Caco-2 (cell line): Measurements from ENCODE around the gene DYNC2I2. TPM values are rescaled to one million over a fixed set of nuclear protein-coding genes. Genes with fewer than 3 reads are reported as not detected.
A peak's percentile ranks its signal among the peaks of the same experiment; 100 is the strongest.

Source experiments
- BruUV-seq: library from RNA; stranded (reverse); fragments of 400-500 nt; replicated peaks from 2 replicates; lab custom pipeline; 2021; lab: Mats Ljungman, UMichigan
- CTCF ChIA-PET: fragments of 300-600 bp; sonication (Branson Sonifier 250); formaldehyde crosslinking; loops from one replicate; lab custom pipeline; 2022; ENCODE audit warnings: antibody characterized with exemption; lab: Charles Lee
- POLR2A ChIA-PET: fragments of 300-600 bp; sonication (Branson Sonifier 250); formaldehyde crosslinking; loops from one replicate; lab custom pipeline; 2022; ENCODE audit warnings: antibody characterized with exemption; lab: Charles Lee
- DNase-seq, 2 experiments: peaks; one replicate each; pipeline versions ENCODE4 v3.0.0 to v3.0.0-alpha.2; 2020 to 2022
- H3K27me3 ChIP-seq: replicated peaks from 2 replicates; pipeline ENCODE4 v1.6.0; 2011; ENCODE audit warnings: low read length; ENCODE audit not compliant: control insufficient read depth, insufficient read depth
- H3K36me3 ChIP-seq: 2 replicates; pipeline ENCODE4 v1.5.1; 2011; ENCODE audit warnings: low read length; ENCODE audit not compliant: control insufficient read depth, insufficient read depth
- H3K4me1 ChIP-seq: fragments of 250-450 bp; sonication (Bioruptor Pico); 2 replicates; pipeline ENCODE4 v1.5.1; 2020; ENCODE audit warnings: mild to moderate bottlenecking
- H3K4me3 ChIP-seq: 2 replicates; pipeline ENCODE4 v1.5.1; 2011; ENCODE audit warnings: low read depth, mild to moderate bottlenecking, control low read depth, low read length
- H3K9me3 ChIP-seq: fragments of 250-450 bp; sonication (Bioruptor Pico); 2 replicates; pipeline ENCODE4 v1.5.1; 2020; ENCODE audit warnings: mild to moderate bottlenecking, moderate library complexity
- H3K27ac Mint-ChIP-seq: one replicate; pipeline ENCODE4 v1.8.0; 2022; ENCODE audit warnings: mixed read lengths; ENCODE audit not compliant: unreplicated experiment
- H3K27me3 Mint-ChIP-seq: one replicate; pipeline ENCODE4 v1.8.0; 2022; ENCODE audit warnings: mixed read lengths; ENCODE audit not compliant: insufficient read depth, unreplicated experiment
- H3K36me3 Mint-ChIP-seq: one replicate; pipeline ENCODE4 v1.8.0; 2022; ENCODE audit warnings: mild to moderate bottlenecking, mixed read lengths; ENCODE audit not compliant: insufficient read depth, unreplicated experiment
- H3K4me1 Mint-ChIP-seq: one replicate; pipeline ENCODE4 v1.8.0; 2022; ENCODE audit warnings: low read depth, mixed read lengths; ENCODE audit not compliant: unreplicated experiment
- H3K4me3 Mint-ChIP-seq: one replicate; pipeline ENCODE4 v1.8.0; 2022; ENCODE audit warnings: mild to moderate bottlenecking, moderate library complexity, mixed read lengths; ENCODE audit not compliant: unreplicated experiment
- H3K9me3 Mint-ChIP-seq: one replicate; pipeline ENCODE4 v1.8.0; 2022; ENCODE audit warnings: mixed read lengths; ENCODE audit not compliant: unreplicated experiment
- CTCF ChIP-seq, 2 experiments: fragments of 200-600 bp in 1 of 2; IDR thresholded peaks; 1 replicate in 1 of 2; 2 replicates in 1 of 2; pipeline versions ENCODE4 v1.5.1 to v1.8.0; 2011 to 2022; ENCODE audit warnings: antibody characterized with exemption in 1 of 2, control low read depth in 1 of 2, inconsistent platforms in 1 of 2, low read depth in 1 of 2, low read length in 1 of 2, mild to moderate bottlenecking in 1 of 2, moderate library complexity in 1 of 2; ENCODE audit not compliant: insufficient read depth in 1 of 2, severe bottlenecking in 1 of 2, unreplicated experiment in 1 of 2
- intact Hi-C: fragments of 100-400 bp; cut with micrococcal nuclease; formaldehyde crosslinking; loops from one replicate; pipeline ENCODE4 v1.10.0; 2022; ENCODE audit not compliant: unreplicated experiment
- total RNA-seq: library from RNA; stranded (reverse); gene quantifications from 2 replicates; pipeline ENCODE4 v1.2.3, GENCODE V29; 2022

The DYNC2I2 gene
- total RNA-seq, 1 experiment from 2014 or later, result 80.8 TPM

GRCh38 chr9:128632486-128632885 lies 24.2 kb downstream of the DYNC2I2 start:
- H3K36me3 ChIP-seq, result peaks cover 9% of the 10 kb centered on the region
- intact Hi-C loops, result no loop called here
- DNase-seq, result no peak
- H3K4me1 ChIP-seq, result peaks cover 26% of the 10 kb centered on the region
- Mint-ChIP-seq H3K27ac (peak overlapping the region; percentile 22), H3K36me3 (peaks cover 94% of the 10 kb centered on the region), H3K4me1 (peaks cover 18% of the 10 kb centered on the region), H3K9me3 (no peaks in the 10 kb centered on the region), H3K27me3 (no peaks in the 10 kb centered on the region), H3K4me3 (no peak overlapping the region)
- H3K9me3 ChIP-seq, result no peaks in the 10 kb centered on the region
- no peaks in the 10 kb centered on the region for H3K27me3 ChIP-seq
- no TSS peak for BruUV-seq
- ChIA-PET POLR2A (no interaction called here), CTCF (interaction anchor here (0.6 kb wide), 1 partner anchor 70 kb away, joined by 3 read pairs; no protein-coding TSS in a partner anchor)
- no peak overlapping the region for H3K4me3 ChIP-seq
- no peak for TF ChIP-seq CTCF (IDR thresholded peaks at IDR 0.05; ENCODE audit: insufficient read depth in 1 of 2, low read depth in 1 of 2, low read length in 1 of 2, severe bottlenecking in 1 of 2, unreplicated experiment in 1 of 2)

- Histone ChIP-seq H3K4me3 (no peak overlapping the region), H3K27me3 (no peaks in the 10 kb centered on the region), H3K9me3 (no peaks in the 10 kb centered on the region), H3K4me1 (peaks cover 25% of the 10 kb centered on the region), H3K36me3 (peaks cover 9% of the 10 kb centered on the region)
- BruUV-seq, result no TSS peak
- Mint-ChIP-seq H3K36me3 (peaks cover 98% of the 10 kb centered on the region), H3K27me3 (no peaks in the 10 kb centered on the region), H3K9me3 (no peaks in the 10 kb centered on the region), H3K4me1 (peaks cover 18% of the 10 kb centered on the region), H3K4me3 (no peak overlapping the region), H3K27ac (peak overlapping the region; percentile 22)
- ChIA-PET POLR2A (no interaction called here), CTCF (interaction anchor here (0.6 kb wide), 1 partner anchor 69 kb away, joined by 3 read pairs; no protein-coding TSS in a partner anchor)
- DNase-seq, result no peak
- TF ChIP-seq CTCF (IDR thresholded peaks at IDR 0.05; ENCODE audit: insufficient read depth in 1 of 2, low read depth in 1 of 2, low read length in 1 of 2, severe bottlenecking in 1 of 2, unreplicated experiment in 1 of 2), result no peak
- intact Hi-C loops, result no loop called here
These were observed 24.6 kb downstream of the DYNC2I2 start for GRCh38 chr9:128632066-128632465.

GRCh38 chr9:128631636-128632035 lies 25.0 kb downstream of the DYNC2I2 start:
- intact Hi-C loops, result no loop called here
- H3K36me3 Mint-ChIP-seq, result peaks cover 100% of the 10 kb centered on the region
- Histone ChIP-seq H3K4me3 (no peak overlapping the region), H3K4me1 (peaks cover 21% of the 10 kb centered on the region), H3K27me3 (no peaks in the 10 kb centered on the region), H3K36me3 (peaks cover 9% of the 10 kb centered on the region), H3K9me3 (no peaks in the 10 kb centered on the region)
- peak overlapping the region; percentile 22 for H3K27ac Mint-ChIP-seq
- no peak for DNase-seq
- H3K9me3 Mint-ChIP-seq, result no peaks in the 10 kb centered on the region
- ChIA-PET POLR2A (no interaction called here), CTCF (no interaction called here)
- H3K4me3 Mint-ChIP-seq, result no peak overlapping the region
- H3K4me1 Mint-ChIP-seq, result peaks cover 18% of the 10 kb centered on the region
- no peak for TF ChIP-seq CTCF (IDR thresholded peaks at IDR 0.05; ENCODE audit: insufficient read depth in 1 of 2, low read depth in 1 of 2, low read length in 1 of 2, severe bottlenecking in 1 of 2, unreplicated experiment in 1 of 2)
- no peaks in the 10 kb centered on the region for H3K27me3 Mint-ChIP-seq
- no TSS peak for BruUV-seq
